ENCODE results near the gene IFI30. TPM values are rescaled to one million over a fixed set of nuclear protein-coding genes. Genes with fewer than 3 reads are reported as not detected.

Gene IFI30
- total RNA-seq, 6 experiments from 2014 or later: 4.9 to 9.0 (median 6.0) TPM

- H3K4me1 Mint-ChIP-seq (ENCODE audit: low read depth): no peaks in the 10 kb centered on the region
- H3K36me3 Mint-ChIP-seq (ENCODE audit: low read depth): peaks cover 30% of the 10 kb centered on the region
- H3K27me3 Mint-ChIP-seq (ENCODE audit: insufficient read depth): peaks cover 2% of the 10 kb centered on the region; the same call in 1 of the 2 replicates
- H3K27ac Mint-ChIP-seq: no peak overlapping the region
- H3K9me3 Mint-ChIP-seq: no peaks in the 10 kb centered on the region
- TF ChIP-seq CTCF (IDR thresholded peaks at IDR 0.05): no peak
- H3K4me3 Mint-ChIP-seq: no peak overlapping the region
- no peak for DNase-seq
These were observed 33.1 kb upstream of the IFI30 start for GRCh38 chr19:18140473-18140872.

GRCh38 chr19:18141031-18141430, 32.6 kb upstream of the IFI30 start:
- H3K36me3 Mint-ChIP-seq (ENCODE audit: low read depth): peaks cover 26% of the 10 kb centered on the region
- H3K27me3 Mint-ChIP-seq (ENCODE audit: insufficient read depth): peaks cover 2% of the 10 kb centered on the region; the same call in 1 of the 2 replicates
- H3K4me3 Mint-ChIP-seq: no peak overlapping the region
- H3K27ac Mint-ChIP-seq: no peak overlapping the region
- no peaks in the 10 kb centered on the region for H3K4me1 Mint-ChIP-seq (ENCODE audit: low read depth)
- TF ChIP-seq CTCF (IDR thresholded peaks at IDR 0.05): no peak
- H3K9me3 Mint-ChIP-seq: no peaks in the 10 kb centered on the region
- DNase-seq: no peak

- no peak for DNase-seq
- no peaks in the 10 kb centered on the region for H3K9me3 Mint-ChIP-seq
- no peak overlapping the region for H3K27ac Mint-ChIP-seq
- H3K27me3 Mint-ChIP-seq (ENCODE audit: insufficient read depth): peaks cover 2% of the 10 kb centered on the region; the same call in 1 of the 2 replicates
- H3K36me3 Mint-ChIP-seq (ENCODE audit: low read depth): peaks cover 31% of the 10 kb centered on the region
- no peak overlapping the region for H3K4me3 Mint-ChIP-seq
- no peak for TF ChIP-seq CTCF (IDR thresholded peaks at IDR 0.05)
- no peaks in the 10 kb centered on the region for H3K4me1 Mint-ChIP-seq (ENCODE audit: low read depth)
These were observed 29.7 kb upstream of the IFI30 start for GRCh38 chr19:18143902-18144301.

GRCh38 chr19:18144361-18144760, 29.3 kb upstream of the IFI30 start:
- Mint-ChIP-seq H3K4me3 (no peak overlapping the region), H3K9me3 (no peaks in the 10 kb centered on the region), H3K4me1 (ENCODE audit: low read depth) (no peaks in the 10 kb centered on the region), H3K27ac (no peak overlapping the region), H3K36me3 (ENCODE audit: low read depth) (peaks cover 28% of the 10 kb centered on the region), H3K27me3 (ENCODE audit: insufficient read depth) (peaks cover 2% of the 10 kb centered on the region; the same call in 1 of the 2 replicates)
- TF ChIP-seq CTCF (IDR thresholded peaks at IDR 0.05): no peak
- DNase-seq: no peak

- DNase-seq: no peak
- Mint-ChIP-seq H3K4me1 (ENCODE audit: low read depth) (no peaks in the 10 kb centered on the region), H3K4me3 (no peak overlapping the region), H3K27ac (no peak overlapping the region), H3K27me3 (ENCODE audit: insufficient read depth) (peaks cover 2% of the 10 kb centered on the region), H3K36me3 (ENCODE audit: low read depth) (peaks cover 28% of the 10 kb centered on the region), H3K9me3 (no peaks in the 10 kb centered on the region)
- no peak; the same call in 1 of the 2 replicates for TF ChIP-seq CTCF (IDR thresholded peaks at IDR 0.05)
These were observed 28.7 kb upstream of the IFI30 start for GRCh38 chr19:18144906-18145305.
